GM18951 (cell line): Measurements from ENCODE around the gene LYPD5.

ENCODE experiments used
- POLR2A ChIP-seq: IDR thresholded peaks from 4 replicates; pipeline ENCODE4 v1.6.1; 2011; ENCODE audit warnings: mild to moderate bottlenecking; ENCODE audit not compliant: insufficient read length, insufficient read depth; ENCODE audit errors: extremely low read depth
- in situ Hi-C: fragments of 300-500 bp; cut with MboI; formaldehyde crosslinking; loops from one replicate; pipeline ENCODE4 v1.12.0; 2022; ENCODE audit warnings: low sequenced_read_pairs, mixed read lengths, inconsistent platforms; ENCODE audit not compliant: unreplicated experiment

Gene LYPD5

DNA sequence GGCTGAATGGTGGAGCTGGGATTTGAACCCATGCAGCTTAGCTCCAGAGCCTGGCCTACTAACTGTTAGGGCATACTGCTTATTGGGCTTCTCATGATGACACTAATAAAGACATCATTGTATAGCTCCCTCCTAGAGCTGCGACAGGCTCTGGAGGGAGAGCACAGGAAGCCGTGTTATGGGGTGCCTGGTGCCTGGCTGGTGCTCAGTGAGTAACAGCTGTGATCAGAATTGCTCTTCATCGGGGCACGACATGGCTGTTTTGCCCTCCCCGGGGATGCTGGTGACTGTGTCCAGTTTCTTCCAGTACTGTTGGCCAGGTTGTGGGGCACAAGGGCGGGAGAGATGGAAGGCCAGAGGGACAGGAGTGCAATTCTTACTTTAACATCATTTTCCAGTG, 5.1 kb downstream of the LYPD5 start:
- in situ Hi-C loops: no loop called here
- no peak for TF ChIP-seq POLR2A

DNA sequence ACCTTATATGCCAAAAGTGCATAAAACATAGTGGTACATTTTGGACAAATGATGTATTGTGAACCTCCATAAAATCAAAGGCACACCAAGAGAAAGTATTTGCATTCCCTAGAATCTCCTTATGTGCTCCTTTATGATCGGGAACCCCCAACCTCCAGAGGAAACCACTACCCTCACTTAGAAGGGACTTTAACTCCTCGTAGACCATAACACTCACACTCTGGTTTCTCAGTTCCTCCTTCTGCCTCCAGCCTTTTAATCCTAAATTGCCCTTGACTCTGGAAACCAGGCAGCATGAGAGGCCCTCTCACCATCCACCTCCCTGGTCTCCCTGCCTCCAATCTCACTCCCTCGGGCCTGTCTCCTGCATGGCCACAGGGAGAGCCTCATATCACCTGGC, 11.7 kb downstream of the LYPD5 start:
- in situ Hi-C loops: no loop called here
- TF ChIP-seq POLR2A: no peak

DNA sequence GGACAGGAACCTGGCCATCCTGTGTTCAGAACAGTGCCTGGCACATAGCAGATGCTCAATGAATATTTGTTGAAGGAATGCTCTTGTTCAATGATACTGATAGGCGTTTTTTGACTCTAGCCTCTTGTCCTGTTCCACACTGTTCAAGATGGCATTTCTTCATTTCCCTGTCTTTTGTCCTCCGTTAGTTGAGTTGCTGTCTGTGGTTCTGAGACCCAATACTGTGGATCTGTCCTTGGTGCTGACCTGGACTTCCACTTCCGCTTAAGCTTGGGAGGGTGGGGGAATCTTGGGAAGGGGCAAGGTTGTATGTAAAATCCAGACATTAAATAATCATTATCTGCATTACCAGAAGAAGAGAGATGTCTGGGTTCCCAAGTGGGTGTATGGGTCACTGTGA, 13.2 kb downstream of the LYPD5 start:
- no peak for TF ChIP-seq POLR2A
- in situ Hi-C loops: loop anchor here (5.0 kb wide), 1 partner anchor 47 kb away; no protein-coding TSS in a partner anchor

DNA sequence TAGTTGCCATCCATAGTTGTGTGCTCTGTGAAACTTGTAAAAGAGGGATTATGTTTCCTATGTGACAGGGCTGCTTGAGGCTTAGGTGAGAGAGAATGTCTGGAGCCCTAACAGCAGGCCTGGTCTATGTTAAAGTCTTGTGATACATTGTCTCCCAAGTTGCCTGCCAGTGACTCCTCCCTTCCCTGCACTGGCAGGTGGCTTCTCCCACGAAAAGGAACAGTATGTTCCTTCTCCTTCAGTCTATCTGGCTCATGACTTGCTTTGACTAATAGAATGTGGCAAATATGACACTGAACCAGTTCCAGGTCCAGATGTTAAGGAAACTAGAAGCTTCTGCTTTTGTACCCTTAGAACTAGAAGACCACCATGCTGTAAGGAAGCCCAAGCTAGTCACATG, 15.6 kb downstream of the LYPD5 start:
- in situ Hi-C loops: loop anchor here (5.0 kb wide), 1 partner anchor 44 kb away; no protein-coding TSS in a partner anchor
- TF ChIP-seq POLR2A: no peak

DNA sequence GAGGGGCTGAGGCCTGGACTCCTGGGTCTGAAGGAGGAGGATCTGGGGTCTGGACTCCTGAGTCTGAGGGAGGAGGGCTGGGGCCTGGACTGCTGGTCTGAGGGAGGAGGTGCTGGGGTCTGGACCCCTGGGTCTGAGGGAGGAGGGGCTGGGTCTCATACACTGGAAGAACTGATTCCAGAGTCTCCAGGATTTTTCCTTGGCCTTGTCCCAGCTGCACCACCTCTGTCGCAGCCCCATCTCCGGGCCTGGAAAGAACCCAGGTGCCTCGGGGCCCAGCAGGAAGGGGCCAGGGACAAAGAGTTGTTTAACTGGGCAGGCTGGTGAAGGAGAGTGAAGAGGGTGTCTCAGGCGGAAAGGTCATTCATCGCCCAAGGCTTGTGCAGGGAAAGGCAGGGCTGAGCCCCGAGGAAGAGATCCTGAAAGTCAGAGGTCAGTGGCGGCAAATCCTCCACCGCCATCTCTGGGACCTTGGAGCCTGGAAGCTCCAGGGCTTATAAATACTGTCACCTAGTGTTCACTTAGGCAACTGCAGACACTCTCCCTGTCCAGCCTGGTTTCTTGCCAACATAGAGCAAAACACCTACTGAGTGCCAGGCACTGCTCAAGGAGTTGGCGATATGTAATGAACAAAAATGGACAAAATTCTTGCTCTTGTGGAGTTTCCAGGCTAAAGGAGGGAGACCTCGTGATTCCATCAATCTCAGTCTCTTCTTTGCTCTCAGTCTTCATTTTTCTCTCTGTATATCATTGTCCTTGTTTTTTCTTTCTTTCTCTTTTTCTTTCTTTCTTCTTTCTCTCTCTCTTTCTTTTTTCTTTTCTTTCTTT, 17.1 kb downstream of the LYPD5 start:
- in situ Hi-C loops: loop anchor here (5.0 kb wide), 1 partner anchor 43 kb away; no protein-coding TSS in a partner anchor
- no peak for TF ChIP-seq POLR2A

DNA sequence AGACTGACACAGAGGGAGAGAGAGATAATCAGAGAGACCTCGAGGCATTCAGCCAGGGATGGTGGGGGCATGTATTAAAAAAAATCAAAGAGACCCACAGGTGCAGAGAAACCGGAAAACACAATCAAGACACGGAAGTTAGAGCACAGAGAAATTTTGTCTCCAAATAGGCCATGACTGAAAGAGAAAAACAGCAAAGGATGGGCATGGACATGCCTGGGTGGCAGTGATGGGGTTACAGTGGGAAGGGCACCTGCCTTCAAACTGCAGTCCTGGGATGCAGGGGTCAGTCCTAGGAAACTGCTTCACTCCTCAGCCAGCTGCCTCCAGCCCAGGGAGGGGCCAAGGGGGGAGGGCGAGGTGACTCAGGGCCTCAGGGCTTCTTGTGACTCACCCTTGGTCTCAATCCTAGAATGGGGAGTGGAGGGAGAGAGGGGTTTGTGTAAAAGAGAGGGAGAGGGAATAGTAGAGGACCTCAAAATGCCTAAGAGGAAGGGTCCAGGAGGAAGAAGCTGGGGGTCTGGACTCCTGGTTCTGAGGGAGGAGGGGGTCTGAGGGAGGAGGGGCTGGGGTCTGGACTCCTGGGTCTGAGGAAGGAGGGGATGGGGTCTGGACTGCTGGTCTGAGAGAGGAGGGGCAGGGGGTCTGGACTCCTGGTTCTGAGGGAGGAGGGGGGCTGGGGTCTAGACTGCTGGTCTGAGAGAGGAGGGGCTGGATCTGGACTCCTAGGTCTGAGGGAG, 17.8 kb downstream of the LYPD5 start:
- in situ Hi-C loops: no loop called here

DNA sequence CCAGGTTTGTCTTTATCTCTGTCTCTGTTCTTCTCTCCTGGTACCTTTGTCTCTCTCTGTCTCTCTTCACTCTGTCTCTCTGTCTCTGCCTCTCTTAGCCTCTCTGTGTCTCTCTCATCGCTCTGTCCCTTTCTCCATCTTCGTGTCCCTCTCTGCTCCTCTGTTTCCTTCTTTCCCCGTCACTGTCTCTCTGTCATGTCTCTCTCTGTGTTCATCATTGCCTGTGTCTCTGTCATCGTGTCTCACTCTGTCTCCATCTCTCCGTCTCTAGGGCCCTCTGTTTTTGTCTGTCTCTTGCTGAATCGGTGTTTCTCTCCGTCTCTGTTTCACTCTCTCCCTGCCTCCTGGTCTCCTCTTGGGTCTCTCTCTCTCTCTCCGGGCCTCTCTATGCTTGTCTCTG, 18.6 kb downstream of the LYPD5 start:
- in situ Hi-C loops: no loop called here

More for the DNA sequence above, 17.8 kb downstream of the LYPD5 start:
- no peak for TF ChIP-seq POLR2A

DNA sequence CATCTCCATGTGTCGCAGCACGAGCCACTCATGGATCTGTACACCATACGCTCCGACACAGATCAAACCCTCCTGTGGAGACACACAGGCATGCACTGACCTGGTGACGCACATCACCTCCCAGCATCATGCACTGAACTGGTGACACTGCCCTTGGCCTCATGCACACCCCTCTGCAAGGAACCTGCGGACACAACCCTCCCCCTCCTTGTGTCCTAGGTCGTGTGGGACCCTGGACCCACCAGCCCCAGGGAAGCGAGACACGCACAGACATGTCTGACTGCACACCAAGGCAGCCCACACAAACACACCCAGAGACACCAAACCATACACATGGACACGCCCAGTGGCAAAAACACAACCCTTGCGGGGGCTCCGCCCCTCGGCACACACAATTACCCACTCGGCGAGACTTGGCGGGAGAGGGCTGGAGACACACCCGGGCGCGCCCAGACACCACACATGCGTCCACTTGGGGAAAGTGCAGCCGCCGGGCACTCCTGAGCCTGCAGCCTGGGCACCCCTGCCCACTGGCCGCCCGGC, 19.5 kb downstream of the LYPD5 start:
- no peak for TF ChIP-seq POLR2A
- in situ Hi-C loops: no loop called here

More for the DNA sequence above, 18.6 kb downstream of the LYPD5 start:
- TF ChIP-seq POLR2A: no peak

DNA sequence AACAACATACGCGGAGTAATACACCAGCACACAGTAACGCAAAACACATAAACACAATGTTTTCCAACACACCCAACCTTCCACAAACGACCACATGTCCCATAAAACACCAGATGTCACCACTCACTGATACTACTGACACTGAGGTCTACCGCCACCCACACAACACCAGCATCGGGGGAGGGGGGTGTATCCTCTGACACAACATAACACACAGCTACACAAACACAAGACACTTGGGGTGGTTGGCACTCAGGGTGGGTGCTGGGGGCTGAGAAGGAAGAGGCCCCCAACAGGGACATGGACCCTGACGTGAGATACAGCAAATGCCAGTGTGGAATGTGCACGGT, 20.0 kb downstream of the LYPD5 start:
- in situ Hi-C loops: no loop called here
- TF ChIP-seq POLR2A: no peak

DNA sequence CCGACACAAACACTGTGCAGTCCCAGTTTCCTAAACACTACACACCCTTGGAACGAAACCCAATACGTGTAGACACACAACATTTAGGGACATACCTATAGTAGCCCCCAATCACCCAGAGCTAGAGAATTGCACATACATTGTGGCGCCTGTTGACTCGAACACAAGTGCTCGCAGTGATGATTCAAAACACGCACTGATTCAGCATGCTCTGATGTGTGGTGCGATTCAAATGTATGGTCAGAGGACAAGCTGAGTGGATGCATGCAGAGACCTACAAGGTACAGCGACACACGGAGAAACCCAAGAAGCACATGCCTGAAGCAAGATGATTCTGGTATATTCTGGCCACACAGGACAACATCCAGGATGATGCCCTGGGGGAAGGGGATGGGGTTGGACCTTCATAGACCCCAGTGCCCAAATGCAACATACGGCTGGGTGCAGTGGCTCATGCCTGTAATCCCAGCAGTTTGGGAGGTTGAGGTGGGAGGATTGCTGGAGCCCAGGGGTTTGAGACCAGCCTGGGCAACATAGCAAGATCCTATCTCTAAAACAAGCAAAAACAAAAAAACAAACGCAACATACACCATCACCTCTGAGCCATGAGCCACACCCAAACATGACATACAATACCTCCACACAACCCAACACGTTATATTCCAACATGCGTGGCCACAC, 20.5 kb downstream of the LYPD5 start:
- in situ Hi-C loops: no loop called here
- TF ChIP-seq POLR2A: no peak

DNA sequence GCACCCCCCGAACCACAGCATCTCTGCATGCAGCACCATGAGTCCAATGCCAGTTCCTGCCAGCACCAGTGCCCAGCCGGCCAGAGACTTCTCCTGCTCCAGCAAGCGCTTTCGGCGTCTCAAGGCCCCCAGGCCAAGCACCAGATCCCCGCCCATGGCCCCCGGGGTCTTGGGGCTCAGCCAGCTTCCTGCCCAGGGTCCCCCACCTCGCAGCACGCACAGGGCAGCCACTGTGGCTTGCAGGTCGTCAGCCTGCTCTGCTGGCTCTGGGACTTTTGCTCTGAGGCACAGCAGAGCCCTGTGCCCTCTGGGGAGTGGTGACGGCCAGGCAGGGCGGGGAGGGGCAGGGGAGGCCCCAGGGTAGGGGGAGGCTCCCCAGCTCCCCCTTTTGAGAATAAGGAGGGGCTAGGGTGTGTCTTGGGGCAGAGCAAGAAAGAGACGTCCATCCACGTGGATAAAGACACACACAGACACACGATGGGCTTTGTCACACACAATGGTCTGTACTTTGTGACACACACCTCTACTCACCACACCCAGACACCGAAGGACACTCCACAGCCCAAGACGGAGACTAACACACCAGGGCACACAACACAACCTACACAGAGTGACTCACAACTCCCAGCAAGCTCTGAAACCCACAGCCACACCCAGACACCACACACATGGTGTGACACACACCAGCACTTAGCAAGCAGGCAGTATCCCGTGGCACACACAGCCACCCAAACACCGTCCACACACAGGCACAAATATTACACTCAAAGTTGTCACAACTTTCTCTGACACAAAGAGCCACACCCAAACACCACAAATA, 21.3 kb downstream of the LYPD5 start, which contains the start of gene KCNN4:
Gene KCNN4, minus strand, starts transcription at position 268 of the 820 bp plus-strand sequence. Its CDS starts 112 bp downstream, at position 156.
- TF ChIP-seq POLR2A: peak; percentile 89
- in situ Hi-C loops: no loop called here

DNA sequence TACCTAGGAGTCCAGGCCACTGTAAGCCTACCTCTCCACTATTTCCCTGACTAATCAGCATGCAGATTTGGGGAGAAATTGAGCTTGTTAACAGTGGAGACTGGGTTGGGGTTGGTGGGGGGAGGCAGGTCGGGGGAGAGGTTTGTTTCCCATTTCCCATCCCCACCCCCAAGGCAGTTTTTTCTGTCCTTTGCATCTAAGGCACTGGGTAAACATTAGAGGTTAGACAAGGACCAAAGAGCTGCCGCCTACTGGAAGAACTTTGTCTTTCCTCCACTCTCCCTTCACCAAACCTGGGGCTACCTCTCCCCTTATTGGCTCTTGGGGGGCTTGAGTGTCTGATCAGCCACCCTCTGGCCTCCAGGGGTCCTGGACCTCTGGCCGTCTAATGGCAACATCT, 22.4 kb downstream of the LYPD5 start:
- in situ Hi-C loops: no loop called here
- TF ChIP-seq POLR2A: no peak
